Activated naive CD8-positive, alpha-beta T cell (primary cell): ENCODE measurements around the gene LPA.
"Not testable (repeated sequence)": the region's sequence is repeated elsewhere in the genome, so short reads cannot be mapped to it uniquely, and the experiment has no call there.

Experiments
- H3K27ac Mint-ChIP-seq: one replicate; pipeline ENCODE4 v1.8.0; 2021; ENCODE audit warnings: mixed read lengths
- H3K27me3 Mint-ChIP-seq: one replicate; pipeline ENCODE4 v1.8.0; 2021; ENCODE audit warnings: mixed read lengths
- H3K36me3 Mint-ChIP-seq: one replicate; pipeline ENCODE4 v1.8.0; 2021; ENCODE audit warnings: mixed read lengths
- H3K4me1 Mint-ChIP-seq: one replicate; pipeline ENCODE4 v1.8.0; 2021; ENCODE audit warnings: low read depth, mixed read lengths
- H3K4me3 Mint-ChIP-seq: one replicate; pipeline ENCODE4 v1.8.0; 2021; ENCODE audit warnings: mild to moderate bottlenecking, mixed read lengths
- H3K9me3 Mint-ChIP-seq: one replicate; pipeline ENCODE4 v1.8.0; 2021; ENCODE audit warnings: low read depth, mixed read lengths

Gene LPA, protein sequence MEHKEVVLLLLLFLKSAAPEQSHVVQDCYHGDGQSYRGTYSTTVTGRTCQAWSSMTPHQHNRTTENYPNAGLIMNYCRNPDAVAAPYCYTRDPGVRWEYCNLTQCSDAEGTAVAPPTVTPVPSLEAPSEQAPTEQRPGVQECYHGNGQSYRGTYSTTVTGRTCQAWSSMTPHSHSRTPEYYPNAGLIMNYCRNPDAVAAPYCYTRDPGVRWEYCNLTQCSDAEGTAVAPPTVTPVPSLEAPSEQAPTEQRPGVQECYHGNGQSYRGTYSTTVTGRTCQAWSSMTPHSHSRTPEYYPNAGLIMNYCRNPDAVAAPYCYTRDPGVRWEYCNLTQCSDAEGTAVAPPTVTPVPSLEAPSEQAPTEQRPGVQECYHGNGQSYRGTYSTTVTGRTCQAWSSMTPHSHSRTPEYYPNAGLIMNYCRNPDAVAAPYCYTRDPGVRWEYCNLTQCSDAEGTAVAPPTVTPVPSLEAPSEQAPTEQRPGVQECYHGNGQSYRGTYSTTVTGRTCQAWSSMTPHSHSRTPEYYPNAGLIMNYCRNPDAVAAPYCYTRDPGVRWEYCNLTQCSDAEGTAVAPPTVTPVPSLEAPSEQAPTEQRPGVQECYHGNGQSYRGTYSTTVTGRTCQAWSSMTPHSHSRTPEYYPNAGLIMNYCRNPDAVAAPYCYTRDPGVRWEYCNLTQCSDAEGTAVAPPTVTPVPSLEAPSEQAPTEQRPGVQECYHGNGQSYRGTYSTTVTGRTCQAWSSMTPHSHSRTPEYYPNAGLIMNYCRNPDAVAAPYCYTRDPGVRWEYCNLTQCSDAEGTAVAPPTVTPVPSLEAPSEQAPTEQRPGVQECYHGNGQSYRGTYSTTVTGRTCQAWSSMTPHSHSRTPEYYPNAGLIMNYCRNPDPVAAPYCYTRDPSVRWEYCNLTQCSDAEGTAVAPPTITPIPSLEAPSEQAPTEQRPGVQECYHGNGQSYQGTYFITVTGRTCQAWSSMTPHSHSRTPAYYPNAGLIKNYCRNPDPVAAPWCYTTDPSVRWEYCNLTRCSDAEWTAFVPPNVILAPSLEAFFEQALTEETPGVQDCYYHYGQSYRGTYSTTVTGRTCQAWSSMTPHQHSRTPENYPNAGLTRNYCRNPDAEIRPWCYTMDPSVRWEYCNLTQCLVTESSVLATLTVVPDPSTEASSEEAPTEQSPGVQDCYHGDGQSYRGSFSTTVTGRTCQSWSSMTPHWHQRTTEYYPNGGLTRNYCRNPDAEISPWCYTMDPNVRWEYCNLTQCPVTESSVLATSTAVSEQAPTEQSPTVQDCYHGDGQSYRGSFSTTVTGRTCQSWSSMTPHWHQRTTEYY (N-terminal part only)

DNA sequence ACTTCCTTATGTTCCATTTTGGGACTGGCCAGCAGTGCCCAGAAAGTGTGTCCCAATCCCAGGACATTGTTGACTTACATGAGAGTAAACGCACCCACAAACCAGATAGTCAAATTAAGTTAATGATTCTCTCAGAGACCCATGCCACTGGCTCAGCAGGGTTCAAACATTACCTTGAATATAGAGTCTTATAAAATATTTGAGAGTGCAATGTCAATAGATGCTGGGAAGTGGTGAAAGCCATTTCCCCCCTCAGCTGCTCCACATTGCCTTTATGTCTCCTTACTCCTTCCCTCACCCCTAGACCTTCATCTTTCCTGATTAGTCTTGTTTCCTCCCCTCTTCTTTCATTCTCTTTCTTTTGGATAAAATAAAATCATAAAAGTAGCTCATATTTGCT is at the start of gene LPA:
LPA (minus strand) TSS at position 78 of the 400 bp plus-strand sequence; CDS start at position 17, 61 bp downstream.
- not testable (repeated sequence) for H3K4me3 Mint-ChIP-seq, H3K4me1 Mint-ChIP-seq, H3K27ac Mint-ChIP-seq

GRCh38 chr6:160708993-160709392 is 44.9 kb upstream of the LPA start:
- H3K27ac Mint-ChIP-seq, H3K4me1 Mint-ChIP-seq, H3K27me3 Mint-ChIP-seq: not testable (repeated sequence)

More for the DNA sequence above, at the start of gene LPA:
- H3K27me3 Mint-ChIP-seq, H3K36me3 Mint-ChIP-seq, H3K9me3 Mint-ChIP-seq: not testable (repeated sequence)

DNA sequence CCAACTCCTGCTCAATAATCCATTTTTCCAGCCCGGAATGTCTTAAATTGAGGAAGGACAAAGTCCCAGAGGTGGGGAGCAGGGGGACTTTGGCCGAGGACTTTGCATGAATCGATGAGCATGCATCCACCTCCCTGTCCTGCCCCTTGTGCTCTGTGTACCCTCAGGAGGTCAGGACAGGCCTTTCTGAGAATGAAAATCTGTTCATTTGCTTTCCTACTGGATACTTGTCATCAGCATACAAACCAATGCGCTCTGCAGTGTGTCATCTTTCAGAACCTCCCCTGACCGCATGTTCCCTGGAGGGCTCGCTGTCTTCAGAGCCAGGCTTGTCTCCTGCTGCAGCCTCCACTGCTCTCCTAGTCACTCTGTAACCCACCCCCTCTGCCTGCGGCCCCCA is 40.6 kb upstream of the LPA start:
- not testable (repeated sequence) for H3K27me3 Mint-ChIP-seq, H3K9me3 Mint-ChIP-seq, H3K4me3 Mint-ChIP-seq, H3K36me3 Mint-ChIP-seq, H3K27ac Mint-ChIP-seq, H3K4me1 Mint-ChIP-seq

More at GRCh38 chr6:160708993-160709392, 44.9 kb upstream of the LPA start:
- H3K4me3 Mint-ChIP-seq, H3K9me3 Mint-ChIP-seq, H3K36me3 Mint-ChIP-seq: not testable (repeated sequence)

- H3K27ac Mint-ChIP-seq, H3K4me1 Mint-ChIP-seq, H3K4me3 Mint-ChIP-seq, H3K36me3 Mint-ChIP-seq, H3K27me3 Mint-ChIP-seq, H3K9me3 Mint-ChIP-seq: not testable (repeated sequence)
These were observed 38.0 kb upstream of the LPA start, which contains the start of gene PLG for GRCh38 chr6:160701918-160702680. TSS of gene PLG (plus strand) at chr6:160702244. CDS start at chr6:160702305, 61 bp downstream.

DNA sequence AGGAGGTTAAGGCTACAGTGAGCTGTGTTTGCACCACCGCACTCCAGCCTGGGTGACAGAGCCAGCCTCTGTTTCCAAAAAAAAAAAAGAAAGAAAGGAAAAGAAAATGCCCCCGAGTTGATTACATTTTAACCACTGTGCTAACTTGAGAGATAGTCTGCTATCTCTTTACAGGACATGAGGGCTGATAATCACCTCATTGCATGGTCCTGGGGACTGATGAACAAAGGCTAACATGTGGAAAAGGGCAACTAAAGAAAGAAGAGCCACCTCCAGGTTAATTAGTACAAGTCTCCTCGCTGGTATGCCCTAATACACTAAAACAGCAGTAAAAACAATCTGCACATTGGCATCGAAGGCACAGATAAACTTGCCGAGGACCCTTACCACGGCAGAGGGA is 33.8 kb upstream of the LPA start:
- Mint-ChIP-seq H3K27ac (no peak overlapping the region), H3K4me1 (no peaks in the 10 kb centered on the region)

GRCh38 chr6:160696884-160697283 is 32.8 kb upstream of the LPA start:
- not testable (repeated sequence) for H3K36me3 Mint-ChIP-seq, H3K4me3 Mint-ChIP-seq, H3K27ac Mint-ChIP-seq, H3K27me3 Mint-ChIP-seq, H3K9me3 Mint-ChIP-seq, H3K4me1 Mint-ChIP-seq

More for the DNA sequence above, 33.8 kb upstream of the LPA start:
- Mint-ChIP-seq H3K36me3 (no peaks in the 10 kb centered on the region), H3K4me3 (no peak overlapping the region), H3K9me3 (no peaks in the 10 kb centered on the region), H3K27me3 (peaks cover 3% of the 10 kb centered on the region)

GRCh38 chr6:160695622-160696021 is 31.5 kb upstream of the LPA start:
- not testable (repeated sequence) for H3K27me3 Mint-ChIP-seq, H3K36me3 Mint-ChIP-seq, H3K9me3 Mint-ChIP-seq, H3K4me3 Mint-ChIP-seq, H3K4me1 Mint-ChIP-seq, H3K27ac Mint-ChIP-seq

DNA sequence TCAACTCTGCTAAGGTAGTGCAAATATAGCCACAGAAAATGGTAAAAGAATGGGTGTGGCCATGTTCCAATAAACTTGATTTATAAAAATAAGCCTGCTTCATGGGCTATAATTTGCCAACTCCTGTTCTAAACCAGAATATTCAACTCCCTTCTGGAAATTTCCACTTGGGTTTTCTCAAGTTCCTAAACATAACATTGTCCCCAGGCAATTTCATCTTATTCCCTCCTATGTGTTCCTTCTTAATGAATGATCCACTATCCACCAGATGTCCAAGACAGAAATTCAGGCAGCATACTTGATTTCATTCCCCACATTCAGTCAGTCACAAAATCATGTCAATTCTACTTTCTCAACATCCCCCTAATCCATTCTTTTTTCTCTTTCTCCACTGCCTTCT is 30.9 kb upstream of the LPA start:
- H3K9me3 Mint-ChIP-seq, H3K4me1 Mint-ChIP-seq, H3K27ac Mint-ChIP-seq, H3K36me3 Mint-ChIP-seq, H3K4me3 Mint-ChIP-seq, H3K27me3 Mint-ChIP-seq: not testable (repeated sequence)

GRCh38 chr6:160692369-160692959 is 28.4 kb upstream of the LPA start:
- no peaks in the 10 kb centered on the region for H3K4me1 Mint-ChIP-seq
- no peak overlapping the region for H3K4me3 Mint-ChIP-seq

GRCh38 chr6:160691617-160692016 is 27.5 kb upstream of the LPA start:
- Mint-ChIP-seq H3K4me1 (no peaks in the 10 kb centered on the region), H3K4me3 (no peak overlapping the region), H3K36me3 (no peaks in the 10 kb centered on the region), H3K27ac (no peak overlapping the region), H3K9me3 (no peaks in the 10 kb centered on the region), H3K27me3 (peaks cover 8% of the 10 kb centered on the region)

More at GRCh38 chr6:160692369-160692959, 28.4 kb upstream of the LPA start:
- H3K36me3 Mint-ChIP-seq = no peaks in the 10 kb centered on the region
- peaks cover 4% of the 10 kb centered on the region for H3K27me3 Mint-ChIP-seq
- H3K27ac Mint-ChIP-seq = no peak overlapping the region
- no peaks in the 10 kb centered on the region for H3K9me3 Mint-ChIP-seq

- no peak overlapping the region for H3K27ac Mint-ChIP-seq
- H3K9me3 Mint-ChIP-seq = no peaks in the 10 kb centered on the region
- peaks cover 7% of the 10 kb centered on the region for H3K27me3 Mint-ChIP-seq
- no peaks in the 10 kb centered on the region for H3K36me3 Mint-ChIP-seq
- no peak overlapping the region for H3K4me3 Mint-ChIP-seq
- no peaks in the 10 kb centered on the region for H3K4me1 Mint-ChIP-seq
These were observed 26.4 kb upstream of the LPA start for GRCh38 chr6:160690458-160690857.

DNA sequence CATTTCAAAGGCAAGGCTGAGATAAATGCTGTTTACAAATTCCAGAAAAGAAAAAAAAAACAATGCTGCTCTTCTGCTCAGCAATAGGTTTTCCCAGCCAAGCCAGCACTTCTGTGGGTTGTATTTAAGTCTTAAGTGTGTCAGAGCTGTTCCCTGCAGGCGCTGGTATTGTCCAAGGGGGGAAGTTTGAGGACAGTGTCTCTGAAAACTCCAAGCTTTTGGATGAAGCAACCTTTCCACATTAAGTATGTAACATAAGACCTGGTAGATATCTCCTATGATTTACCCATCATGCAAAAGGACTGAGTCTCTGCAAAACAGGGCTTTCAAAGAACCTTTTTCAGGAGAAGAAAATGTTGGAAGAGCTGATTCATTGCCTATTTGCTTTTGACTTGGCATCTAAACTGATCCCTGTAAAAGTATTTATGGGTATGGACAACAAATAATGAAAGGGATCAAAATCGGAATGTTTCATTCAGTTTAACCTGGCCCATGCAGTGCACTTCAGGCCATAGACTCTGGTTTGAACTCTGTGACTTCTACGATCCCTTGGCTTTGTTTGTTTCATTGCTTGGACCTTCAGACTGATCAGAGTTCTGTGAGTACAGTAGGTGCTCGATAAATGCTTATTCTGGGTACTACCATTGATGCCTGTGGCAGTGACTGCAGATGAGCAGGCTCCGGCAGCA is 21.8 kb upstream of the LPA start:
- Mint-ChIP-seq H3K4me3 (no peak overlapping the region), H3K27me3 (peaks cover 7% of the 10 kb centered on the region), H3K36me3 (no peaks in the 10 kb centered on the region), H3K27ac (no peak overlapping the region), H3K9me3 (no peaks in the 10 kb centered on the region), H3K4me1 (no peaks in the 10 kb centered on the region)

DNA sequence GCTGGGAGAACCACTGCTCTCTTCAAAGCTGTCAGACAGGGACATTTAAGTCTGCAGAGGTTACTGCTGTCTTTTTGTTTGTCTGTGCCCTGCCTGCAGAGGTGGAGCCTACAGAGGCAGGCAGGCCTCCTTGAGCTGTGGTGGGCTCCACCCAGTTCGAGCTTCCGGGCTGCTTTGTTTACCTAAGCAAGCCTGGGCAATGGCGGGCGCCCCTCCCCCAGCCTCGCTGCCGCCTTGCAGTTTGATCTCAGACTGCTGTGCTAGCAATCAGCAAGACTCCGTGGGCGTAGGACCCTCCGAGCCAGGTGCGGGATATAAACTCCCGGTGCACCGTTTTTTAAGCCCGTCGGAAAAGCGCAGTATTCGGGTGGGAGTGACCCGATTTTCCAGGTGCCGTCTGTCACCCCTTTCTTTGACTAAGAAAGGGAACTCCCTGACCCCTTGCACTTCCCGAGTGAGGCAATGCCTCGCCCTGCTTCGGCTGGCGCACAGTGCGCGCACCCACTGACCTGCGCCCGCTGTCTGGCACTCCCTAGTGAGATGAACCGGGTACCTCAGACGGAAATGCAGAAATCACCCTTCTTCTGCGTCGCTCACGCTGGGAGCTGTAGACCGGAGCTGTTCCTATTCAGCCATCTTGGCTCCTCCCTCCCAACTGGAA is 21.2 kb upstream of the LPA start:
- not testable (repeated sequence) for H3K4me3 Mint-ChIP-seq, H3K27me3 Mint-ChIP-seq, H3K36me3 Mint-ChIP-seq, H3K9me3 Mint-ChIP-seq, H3K4me1 Mint-ChIP-seq, H3K27ac Mint-ChIP-seq
